Liver (tissue), 9 donors: ENCODE measurements around the gene PDCD1. TPM values are rescaled to one million over a fixed set of nuclear protein-coding genes. Genes with fewer than 3 reads are reported as not detected.

Experiments
- DNase-seq: peaks from one replicate; pipeline ENCODE4 v3.0.0-alpha.2; 2017; ENCODE audit warnings: low spot score
- H3K27ac ChIP-seq, 2 donors: one replicate each; pipeline ENCODE4 v1.7.0; 2013; ENCODE audit warnings: inconsistent platforms in 2 of 2, low read length in 2 of 2, control low read depth in 1 of 2, low read depth in 1 of 2, mild to moderate bottlenecking in 1 of 2
- H3K27me3 ChIP-seq, 4 donors: one replicate each; pipeline versions ENCODE4 v1.6.1 to v1.7.0; 2013; ENCODE audit warnings: low read length in 3 of 4, inconsistent platforms in 1 of 4, mild to moderate bottlenecking in 1 of 4, moderate library complexity in 1 of 4; ENCODE audit not compliant: control insufficient read depth in 4 of 4, insufficient read depth in 4 of 4
- H3K36me3 ChIP-seq, 4 donors: one replicate each; pipeline versions ENCODE4 v1.6.1 to v1.7.0; 2013; ENCODE audit warnings: low read length in 3 of 4, mild to moderate bottlenecking in 3 of 4, low read depth in 1 of 4, moderate library complexity in 1 of 4; ENCODE audit not compliant: control insufficient read depth in 4 of 4, insufficient read depth in 3 of 4
- H3K4me1 ChIP-seq, 4 donors: one replicate each; pipeline versions ENCODE4 v1.6.1 to v1.7.0; 2013; ENCODE audit warnings: low read length in 3 of 4, mild to moderate bottlenecking in 3 of 4, moderate library complexity in 1 of 4; ENCODE audit not compliant: control insufficient read depth in 4 of 4, insufficient read depth in 4 of 4
- H3K4me3 ChIP-seq, 3 donors: one replicate each; pipeline versions ENCODE4 v1.6.1 to v1.7.0; 2013; ENCODE audit warnings: low read length in 3 of 3, control low read depth in 1 of 3, low read depth in 1 of 3, mild to moderate bottlenecking in 1 of 3
- H3K9ac ChIP-seq, 2 donors: one replicate each; pipeline ENCODE4 v1.7.0; 2013; ENCODE audit warnings: low read length in 2 of 2, mild to moderate bottlenecking in 2 of 2, moderate library complexity in 2 of 2, control low read depth in 1 of 2, low read depth in 1 of 2
- H3K9me3 ChIP-seq, 4 donors: one replicate each; pipeline versions ENCODE4 v1.6.1 to v1.7.0; 2013; ENCODE audit warnings: low read length in 3 of 4; ENCODE audit not compliant: control insufficient read depth in 4 of 4
- CTCF ChIP-seq: fragments of 150-350 bp; IDR thresholded peaks from 2 replicates; pipeline ENCODE4 v1.5.1; 2017; ENCODE audit warnings: improper control_type of control experiment, low read depth, low read length; ENCODE audit not compliant: missing input control
- EGR1 ChIP-seq, 2 donors: IDR thresholded peaks; 2 replicates each; pipeline ENCODE4 v1.6.1; 2016 to 2018; ENCODE audit warnings: antibody characterized with exemption in 2 of 2, low read depth in 2 of 2
- FOXA1 ChIP-seq: IDR thresholded peaks from 2 replicates; pipeline ENCODE4 v1.6.1; 2016; ENCODE audit warnings: antibody characterized with exemption
- FOXA2 ChIP-seq: IDR thresholded peaks from 2 replicates; pipeline ENCODE4 v1.6.1; 2016; ENCODE audit warnings: antibody characterized with exemption
- GABPA ChIP-seq, 2 donors: IDR thresholded peaks in 1 of 2; conservative IDR thresholded peaks in 1 of 2; 2 replicates each; pipeline ENCODE4 v1.6.1; 2016; ENCODE audit warnings: antibody characterized with exemption in 2 of 2, mild to moderate bottlenecking in 1 of 2, moderate library complexity in 1 of 2
- HNF4A ChIP-seq, 2 donors: conservative IDR thresholded peaks; 2 replicates each; pipeline ENCODE4 v1.6.1; 2016; ENCODE audit warnings: antibody characterized with exemption in 2 of 2, mild to moderate bottlenecking in 2 of 2
- HNF4G ChIP-seq: IDR thresholded peaks from 2 replicates; pipeline ENCODE4 v1.6.1; 2016; ENCODE audit warnings: antibody characterized with exemption
- JUND ChIP-seq, 2 donors: IDR thresholded peaks; 2 replicates each; pipeline ENCODE4 v1.6.1; 2016; ENCODE audit warnings: antibody characterized with exemption in 2 of 2
- MAX ChIP-seq: IDR thresholded peaks from 2 replicates; pipeline ENCODE4 v1.6.1; 2016; ENCODE audit warnings: antibody characterized with exemption
- NR2F2 ChIP-seq: IDR thresholded peaks from 2 replicates; pipeline ENCODE4 v1.6.1; 2016; ENCODE audit warnings: antibody characterized with exemption
- RAD21 ChIP-seq, 2 donors: IDR thresholded peaks; 2 replicates each; pipeline ENCODE4 v1.6.1; 2016; ENCODE audit warnings: antibody characterized with exemption in 2 of 2, mild to moderate bottlenecking in 2 of 2
- REST ChIP-seq: IDR thresholded peaks from 2 replicates; pipeline ENCODE4 v1.6.1; 2016; ENCODE audit warnings: antibody characterized with exemption, mild to moderate bottlenecking
- RXRA ChIP-seq, 2 donors: IDR thresholded peaks; 2 replicates each; pipeline ENCODE4 v1.6.1; 2017 to 2018; ENCODE audit warnings: antibody characterized with exemption in 2 of 2, mild to moderate bottlenecking in 1 of 2
- SP1 ChIP-seq: IDR thresholded peaks from 2 replicates; pipeline ENCODE4 v1.6.1; 2018; ENCODE audit warnings: antibody characterized with exemption, mild to moderate bottlenecking
- TAF1 ChIP-seq: conservative IDR thresholded peaks from 2 replicates; pipeline ENCODE4 v1.6.1; 2016; ENCODE audit warnings: antibody characterized with exemption, mild to moderate bottlenecking
- YY1 ChIP-seq: IDR thresholded peaks from 2 replicates; pipeline ENCODE4 v1.6.1; 2016; ENCODE audit warnings: antibody characterized with exemption, mild to moderate bottlenecking
- ZBTB33 ChIP-seq: IDR thresholded peaks from 2 replicates; pipeline ENCODE4 v1.6.1; 2016; ENCODE audit warnings: antibody characterized with exemption
- WGBS: extraction: QIAGEN DNeasy Blood & Tissue Kit; methylation state at CpG from one replicate; pipeline ENCODE4 v1.1.7; 2013; 5-methylcytosine and 5-hydroxymethylcytosine counted together
- polyA plus RNA-seq, 2 donors: library from polyadenylated mRNA; stranded (reverse) in 1 of 2; unstranded in 1 of 2; fragments of 200-250 nt in 1 of 2; fragments of >200 nt in 1 of 2; fragmentation: Nextera tagmentation in 1 of 2; extraction: Ambion mirVana in 1 of 2; gene quantifications; one replicate each; pipeline versions ENCODE4 v1.2.1 to v1.2.3, GENCODE V29; 2013 to 2015
- total RNA-seq, 2 donors: library from RNA; depleted of rRNA; stranded (reverse); fragments of >200 nt; gene quantifications; one replicate each; pipeline ENCODE4 v1.2.3, GENCODE V29; 2014
- donor health status: healthy.
- donor health status: healthy.
- donor health status: healthy.
- donor health status: healthy.
- donor health status: healthy.

PDCD1 gene
- total and polyA plus RNA-seq, 4 donors: 0.20 to 0.37 (median 0.25) TPM; not detected in 1

GRCh38 chr2:241862093-241862492 is 3.4 kb upstream of the PDCD1 start:
- no peak overlapping the region for H3K9ac ChIP-seq
- H3K4me1 ChIP-seq: peaks cover 0 to 3% (median 0%) of the 10 kb centered on the region in 4 donors
- DNase-seq: no peak
- H3K4me3 ChIP-seq: no peak overlapping the region
- TF ChIP-seq CTCF: no peak
- TF ChIP-seq RXRA (IDR thresholded peaks at IDR 0.05): no peak
- TF ChIP-seq HNF4G: no peak
- TF ChIP-seq SP1: no peak
- TF ChIP-seq YY1: no peak
- no peak for TF ChIP-seq HNF4A (conservative IDR thresholded peaks at IDR 0.05)
- no peak for TF ChIP-seq MAX
- TF ChIP-seq TAF1: no peak
- TF ChIP-seq FOXA2: no peak
- no peak for TF ChIP-seq NR2F2
- TF ChIP-seq EGR1 (IDR thresholded peaks at IDR 0.05; ENCODE audit: low read depth in 2 of 2): no peak
- H3K27ac ChIP-seq: no peak overlapping the region
- no peaks in the 10 kb centered on the region for H3K36me3 ChIP-seq
- no peaks in the 10 kb centered on the region for H3K9me3 ChIP-seq
- 81% methylated on average over 8 of the region's 8 CpGs for WGBS
- no peaks in the 10 kb centered on the region for H3K27me3 ChIP-seq

GRCh38 chr2:241861264-241861663 is 2.6 kb upstream of the PDCD1 start:
- no peaks in the 10 kb centered on the region for H3K4me1 ChIP-seq
- WGBS: 96% methylated on average over 1 of the region's 1 CpG
- no peak overlapping the region for H3K9ac ChIP-seq
- no peaks in the 10 kb centered on the region for H3K9me3 ChIP-seq
- H3K4me3 ChIP-seq: no peak overlapping the region
- no peak overlapping the region for H3K27ac ChIP-seq
- no peaks in the 10 kb centered on the region for H3K27me3 ChIP-seq
- H3K36me3 ChIP-seq: no peaks in the 10 kb centered on the region
- DNase-seq: no peak
- TF ChIP-seq NR2F2 (no peak), GABPA (IDR thresholded peaks at IDR 0.05 in 1 of 2, conservative IDR thresholded peaks at IDR 0.05 in 1 of 2) (no peak), REST (no peak), CTCF (no peak), MAX (no peak), FOXA2 (no peak), ZBTB33 (no peak), RAD21 (IDR thresholded peaks at IDR 0.05) (no peak), FOXA1 (no peak), SP1 (no peak), HNF4A (conservative IDR thresholded peaks at IDR 0.05) (no peak), JUND (IDR thresholded peaks at IDR 0.05) (no peak), YY1 (no peak)
